GM21786 (cell line): ENCODE data around the gene CBR1.
"Not testable (repeated sequence)": the region's sequence is repeated elsewhere in the genome, so short reads cannot be mapped to it uniquely, and the experiment has no call there.

Source experiments
- ATAC-seq: cut with Tn5 transposase; IDR thresholded peaks from one replicate; pipeline ENCODE4 v1.9.1; 2021; ENCODE audit not compliant: unreplicated experiment

The CBR1 gene

DNA sequence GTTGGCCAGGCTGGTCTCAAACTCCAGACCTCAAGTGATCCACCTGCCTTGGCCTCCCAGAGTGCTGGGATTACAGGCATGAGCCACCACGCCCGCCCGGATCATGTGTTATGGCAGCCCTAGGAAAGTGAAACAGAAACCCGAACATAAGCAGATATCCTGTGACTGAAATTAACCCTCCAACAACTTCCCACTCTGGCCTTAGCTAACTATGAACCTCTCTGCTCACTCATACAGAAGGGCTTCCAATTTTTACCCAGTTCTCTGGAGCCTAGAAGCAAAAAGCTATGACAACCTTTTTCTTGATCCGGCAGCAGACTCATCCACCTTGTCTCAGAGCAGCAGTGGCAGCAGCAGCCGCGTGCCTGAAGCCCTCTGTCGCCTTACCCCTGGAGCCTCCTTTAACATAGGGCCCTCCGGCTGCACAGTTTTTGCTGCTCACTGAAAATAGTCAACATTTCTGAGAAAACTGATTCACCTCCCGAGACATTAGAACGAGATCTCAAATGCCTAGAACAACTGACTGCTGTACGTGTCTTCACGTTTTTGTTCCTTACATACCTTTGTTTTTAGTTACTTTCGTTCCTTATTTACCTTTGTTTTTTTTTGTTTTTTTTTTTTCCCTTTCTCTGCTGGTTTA, 9.3 kb downstream of the CBR1 start:
- no peak for ATAC-seq

- no peak for ATAC-seq
Measured at GRCh38 chr21:36079671-36080070, 9.8 kb downstream of the CBR1 start.

DNA sequence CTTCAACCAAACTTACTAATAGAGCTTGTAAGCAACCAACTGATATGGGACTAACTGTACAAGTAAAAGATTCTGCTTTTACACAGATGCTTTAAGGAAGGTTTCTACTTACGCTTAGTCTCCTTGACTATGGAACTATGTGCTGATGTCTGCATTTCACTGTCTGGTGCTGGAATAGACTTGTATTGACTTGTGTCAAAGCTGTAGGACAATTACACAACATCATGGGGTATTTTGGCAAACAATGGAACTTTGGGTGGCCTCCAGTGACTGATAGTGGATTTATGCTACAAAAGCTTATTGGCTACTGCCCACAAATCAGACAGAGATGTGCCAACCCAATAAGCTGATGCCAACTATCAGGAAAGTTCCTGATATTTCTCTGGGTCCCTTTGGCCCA, 10.6 kb downstream of the CBR1 start:
- ATAC-seq = no peak

DNA sequence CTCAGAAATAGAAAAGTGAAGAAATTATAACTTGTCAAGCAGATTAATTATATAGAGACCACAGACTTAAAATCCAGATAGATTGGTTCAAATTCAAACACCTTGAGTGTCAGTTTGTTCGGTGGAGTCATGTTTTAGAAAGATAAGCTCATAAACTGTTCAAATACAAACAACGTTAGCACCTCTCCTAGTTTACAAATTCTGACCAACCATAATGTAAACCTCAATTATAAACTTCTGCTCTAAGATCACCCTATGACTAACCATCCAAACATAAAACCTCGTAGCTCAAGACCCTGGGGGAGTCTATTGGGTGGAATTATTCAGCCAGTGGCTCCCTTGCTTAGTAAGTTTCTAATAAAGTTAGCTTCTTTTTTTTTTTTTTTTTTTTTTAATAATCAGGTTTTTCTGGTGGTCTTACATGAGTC, 12.4 kb downstream of the CBR1 start:
- ATAC-seq = no peak

GRCh38 chr21:36087362-36088138, 17.7 kb downstream of the CBR1 start:
- no peak for ATAC-seq

DNA sequence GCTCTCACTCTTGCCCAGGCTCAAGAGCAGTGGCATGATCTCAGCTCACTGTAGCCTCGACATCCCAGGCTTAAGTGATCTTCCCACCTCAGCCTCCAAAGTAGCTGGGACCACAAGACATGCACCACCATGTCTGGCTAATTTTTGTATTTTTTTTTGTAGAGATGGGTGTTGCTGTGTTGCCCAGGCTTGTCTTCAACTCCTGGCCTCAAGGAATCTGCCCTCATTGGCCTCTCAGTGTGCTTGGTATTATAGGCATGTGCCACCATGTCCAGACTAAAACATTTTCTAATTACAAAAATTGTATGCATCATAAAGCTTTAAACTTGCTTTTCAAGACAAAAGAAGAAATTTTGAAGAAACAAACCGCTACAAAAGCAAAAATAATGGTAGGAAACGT, 20.1 kb downstream of the CBR1 start:
- no peak for ATAC-seq

DNA sequence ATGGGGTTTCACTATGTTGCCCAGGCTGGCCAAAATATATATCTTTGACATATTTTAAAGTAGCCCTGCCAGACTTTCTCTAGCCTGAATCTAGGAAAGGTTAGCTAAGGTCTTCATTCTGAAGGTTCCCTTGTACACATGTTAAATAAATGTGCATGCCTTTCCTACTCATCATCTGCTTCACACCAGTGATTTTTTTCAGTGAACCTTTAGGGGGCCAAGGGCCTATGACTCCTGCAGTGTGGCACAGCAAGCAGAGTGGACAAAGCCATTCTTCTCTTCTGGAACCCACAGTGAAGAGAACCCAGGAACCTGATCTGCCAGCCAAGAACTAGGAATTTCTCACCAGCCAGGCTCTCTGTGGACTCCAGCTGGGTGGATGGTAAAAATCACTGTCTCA, 22.9 kb downstream of the CBR1 start:
- no peak for ATAC-seq

DNA sequence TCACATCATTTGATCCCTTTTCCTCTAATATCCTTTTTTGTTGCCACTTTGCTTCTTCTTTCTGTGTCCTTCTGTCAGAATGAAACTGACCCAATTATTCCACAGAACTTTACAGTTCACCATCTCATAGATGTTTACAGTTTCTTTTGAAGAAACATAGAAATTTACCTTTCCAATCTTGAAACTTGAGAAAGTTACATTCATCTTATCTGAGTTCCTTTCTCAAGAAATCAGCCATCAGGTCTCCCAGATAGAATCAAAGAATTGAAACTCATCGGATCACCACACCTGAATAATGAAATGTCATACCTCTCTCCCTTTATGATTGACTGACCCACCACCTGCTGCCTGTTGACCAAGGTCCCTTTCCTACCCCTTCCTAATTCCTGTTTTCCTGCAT, 23.7 kb downstream of the CBR1 start:
- ATAC-seq = no peak

GRCh38 chr21:36096398-36097290, 26.8 kb downstream of the CBR1 start:
- no peak for ATAC-seq

DNA sequence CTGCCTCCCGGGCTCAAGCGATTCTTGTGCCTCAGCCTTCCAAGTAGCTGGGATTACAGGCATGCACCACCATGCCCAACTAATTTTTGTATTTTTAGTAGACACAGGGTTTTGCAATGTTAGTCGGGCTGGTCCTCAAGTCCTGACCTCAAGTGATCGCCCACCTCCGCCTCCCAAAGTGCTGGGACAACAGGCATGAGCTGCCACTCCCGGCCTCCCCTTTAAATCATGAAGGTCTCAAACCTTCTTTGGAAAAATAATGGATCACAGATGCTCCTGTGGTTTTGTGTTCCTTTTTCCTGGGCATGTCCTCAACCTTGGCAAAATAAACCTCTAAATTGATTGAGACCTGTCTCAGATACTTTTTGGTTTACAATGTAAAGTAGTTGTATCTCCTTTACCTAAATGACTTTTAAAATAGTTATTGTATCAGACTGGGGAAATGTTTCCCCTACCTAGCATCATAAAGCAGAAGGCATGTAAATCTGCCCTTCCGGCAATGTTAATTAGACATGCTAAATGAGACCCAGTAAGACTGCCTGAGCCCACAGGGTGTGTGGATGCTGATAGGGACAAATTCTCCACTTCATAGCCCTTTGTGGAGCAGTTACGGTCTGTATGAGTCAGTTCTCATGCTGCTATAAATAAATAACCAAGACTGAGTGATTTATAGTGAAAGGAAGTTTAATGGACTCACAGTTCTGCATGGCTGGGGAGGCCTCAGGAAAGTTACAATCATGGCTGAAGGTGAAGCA, 27.8 kb downstream of the CBR1 start:
- no peak for ATAC-seq

- ATAC-seq = no peak
Measured at GRCh38 chr21:36098182-36098532, 28.3 kb downstream of the CBR1 start.

DNA sequence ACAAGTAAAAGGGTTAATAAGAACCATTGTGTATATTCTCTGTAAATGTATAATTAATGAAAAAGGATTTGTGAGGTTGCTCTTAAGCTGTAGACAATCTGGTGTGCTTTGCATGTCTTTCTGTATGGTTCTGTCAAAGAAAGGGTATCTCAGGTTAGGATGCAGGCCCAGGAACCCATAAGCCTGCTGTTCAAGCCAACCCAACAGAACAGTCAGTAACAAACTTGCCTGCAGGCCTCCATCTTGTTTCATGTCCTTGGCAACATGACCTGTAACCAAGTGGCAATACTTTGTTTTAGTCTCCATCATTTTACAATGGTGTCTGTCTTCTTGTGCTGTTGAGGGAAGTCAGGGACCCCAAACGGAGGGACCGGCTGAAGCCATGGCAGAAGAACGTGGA, 29.2 kb downstream of the CBR1 start:
- no peak for ATAC-seq

DNA sequence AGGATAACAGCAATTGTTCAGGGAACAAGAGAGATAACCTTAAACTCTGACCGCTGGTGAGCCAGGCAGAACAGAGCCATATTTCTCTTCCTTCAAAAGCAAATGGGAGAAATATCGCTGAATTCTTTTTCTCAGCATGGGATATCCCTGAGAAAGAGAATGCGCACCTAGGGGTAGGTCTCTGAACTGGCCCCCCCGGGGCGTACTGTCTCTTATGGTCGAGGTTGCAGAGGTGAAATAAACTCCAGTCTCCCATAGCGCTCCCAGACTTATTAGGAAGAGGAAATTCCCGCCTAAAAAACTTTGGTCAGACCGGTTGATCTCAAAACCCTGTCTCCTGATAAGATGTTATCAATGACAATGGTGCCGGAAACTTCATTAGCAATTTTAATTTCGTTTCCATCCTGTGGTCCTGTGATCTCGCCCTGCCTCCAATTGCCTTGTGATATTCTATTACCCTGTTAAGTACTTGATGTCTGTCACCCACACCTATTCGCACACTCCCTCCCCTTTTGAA, 29.9 kb downstream of the CBR1 start:
- ATAC-seq = not testable (repeated sequence)

GRCh38 chr21:36100971-36101641, 31.3 kb downstream of the CBR1 start:
- no peak for ATAC-seq

DNA sequence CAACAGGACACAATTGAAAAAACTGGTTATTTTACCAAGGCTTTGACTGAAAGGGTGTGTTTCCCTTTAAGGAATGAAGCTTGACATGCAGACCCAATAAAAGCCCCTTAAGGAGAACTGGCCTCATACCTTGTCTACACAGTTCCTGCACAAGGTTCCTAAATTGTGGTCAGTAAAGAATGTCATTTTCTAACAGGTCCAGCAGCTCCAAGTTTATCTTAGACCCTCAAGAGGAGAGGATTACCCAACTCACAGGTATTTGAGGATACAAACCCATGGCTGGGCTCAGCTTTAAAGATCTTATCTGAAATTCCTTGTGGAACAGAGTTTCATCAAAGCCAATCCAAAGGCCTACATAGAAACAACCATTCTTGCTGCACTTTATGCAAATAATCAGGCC, 33.6 kb downstream of the CBR1 start:
- ATAC-seq = no peak

- no peak for ATAC-seq
Measured at GRCh38 chr21:36104317-36105300, 34.8 kb downstream of the CBR1 start.

DNA sequence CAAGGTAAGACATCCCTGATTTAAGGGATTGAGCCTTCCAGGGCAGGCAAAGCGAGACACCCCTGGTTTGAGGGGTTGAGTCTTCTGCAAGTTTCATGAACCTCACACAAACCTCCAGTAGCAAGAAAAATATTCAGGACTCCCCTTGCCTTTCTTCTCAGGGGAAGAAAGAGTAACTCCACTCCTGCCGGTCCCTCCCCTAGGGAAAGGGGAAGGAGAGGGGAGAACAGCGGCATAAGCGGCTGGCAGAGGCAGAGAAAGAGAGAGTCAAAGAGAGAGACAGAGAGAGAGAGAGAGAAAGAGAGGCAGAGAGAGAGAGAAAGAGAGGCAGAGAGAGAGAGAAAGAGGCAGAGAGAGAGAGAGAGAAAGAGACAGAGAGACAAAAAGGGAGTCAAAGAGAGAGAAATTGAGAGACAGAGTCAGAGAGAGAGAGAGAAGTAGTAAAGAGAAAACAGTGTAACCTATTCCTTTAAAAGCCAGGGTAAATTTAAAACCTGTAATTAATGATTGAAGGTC, 35.6 kb downstream of the CBR1 start:
- ATAC-seq = no peak

DNA sequence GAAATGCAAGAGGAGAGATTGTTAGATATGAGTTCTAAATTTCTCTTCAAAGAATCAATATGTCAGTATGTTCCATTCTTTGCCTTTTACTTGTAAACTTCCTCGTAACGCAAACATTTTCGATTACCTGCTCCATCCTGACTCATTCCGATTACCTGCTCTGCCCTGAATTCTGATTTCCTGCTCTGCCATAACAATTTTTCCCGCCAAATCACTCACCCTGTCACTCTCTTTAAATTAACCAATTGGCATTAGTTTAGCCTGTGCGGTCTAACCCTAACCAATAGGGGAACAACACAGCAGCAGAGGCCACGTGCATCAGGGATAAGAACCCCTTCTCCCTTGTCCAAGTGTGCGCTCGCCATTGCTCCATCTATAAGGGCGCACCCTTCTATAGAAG, 40.0 kb downstream of the CBR1 start:
- no peak for ATAC-seq

DNA sequence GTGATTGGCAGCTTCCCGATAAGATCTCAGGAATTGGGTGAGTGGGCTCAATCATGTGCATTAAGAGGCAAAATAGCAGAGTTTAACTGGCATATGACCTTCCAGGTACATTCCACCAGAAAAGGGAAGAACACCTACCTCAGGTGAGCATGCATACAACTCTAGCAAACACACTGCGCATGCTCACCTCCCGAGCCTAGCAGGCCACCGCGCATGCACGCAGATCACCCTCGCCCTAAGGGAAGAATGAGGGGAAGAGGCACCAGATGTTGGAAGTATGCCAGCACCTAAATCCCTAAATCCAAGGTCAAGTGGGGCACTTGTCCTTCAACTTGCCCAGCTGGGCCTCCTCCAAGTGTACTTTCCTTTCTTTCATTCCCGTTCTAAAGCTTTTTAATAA, 41.4 kb downstream of the CBR1 start:
- ATAC-seq = no peak
